ENCODE data around the gene KDM5A.

The KDM5A gene

DNA sequence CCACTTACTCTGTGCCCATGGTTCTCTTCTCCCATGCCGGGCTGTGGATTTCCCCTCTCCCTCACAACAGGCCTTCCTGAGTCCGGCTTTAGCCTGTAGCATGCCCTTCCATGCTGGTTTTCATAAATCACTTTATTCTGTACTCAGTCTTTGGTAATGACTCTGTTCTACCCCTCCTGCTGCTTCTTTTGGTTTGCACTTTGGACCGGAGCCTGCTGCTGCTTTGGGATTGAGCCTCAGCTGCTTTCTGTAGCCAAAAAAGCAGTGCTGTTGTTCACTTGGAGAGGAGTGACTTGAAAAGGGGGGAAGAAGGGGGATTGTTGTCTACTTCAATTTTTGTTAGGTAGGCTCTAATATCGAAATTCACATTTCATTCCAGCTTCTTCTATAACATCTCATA is 118.0 kb downstream of the KDM5A start:
- no peak for DNase-seq

DNA sequence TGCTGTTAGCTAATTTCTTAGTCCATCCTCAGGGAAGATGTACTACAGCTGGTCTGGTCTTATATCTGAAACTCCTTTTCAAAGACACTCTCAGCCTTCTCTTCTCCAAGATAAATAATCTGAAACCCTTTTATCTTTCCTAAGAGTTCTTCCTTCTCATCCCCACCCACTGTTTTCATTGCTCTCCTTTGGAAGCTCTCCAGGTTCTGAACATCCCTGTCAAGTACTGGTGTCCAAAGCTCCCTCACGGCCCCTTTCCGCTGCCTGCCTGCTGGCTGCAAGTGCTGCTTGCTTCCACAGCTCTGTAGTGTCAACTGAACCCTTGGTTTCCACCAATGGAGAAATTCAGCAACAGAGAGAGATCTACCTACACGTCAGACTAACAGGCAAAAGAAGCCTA is 119.9 kb downstream of the KDM5A start:
- DNase-seq, result no peak

DNA sequence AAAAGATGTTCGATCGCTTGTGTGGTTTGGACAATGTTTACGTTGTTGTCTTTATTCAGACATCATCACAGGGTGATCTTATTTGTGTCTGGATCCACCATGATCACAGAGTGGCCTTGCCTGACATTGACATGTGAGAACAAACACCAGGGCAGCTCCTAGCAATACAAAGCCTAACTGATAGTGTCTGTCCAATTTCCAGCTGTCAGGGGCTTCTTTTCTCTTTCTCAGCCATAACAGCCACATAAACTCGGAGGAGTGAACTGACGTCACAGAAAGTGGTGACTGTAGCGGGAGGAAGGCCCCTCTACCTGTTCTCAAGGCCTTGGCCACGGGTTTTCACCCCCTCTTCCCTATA is 120.7 kb downstream of the KDM5A start:
- DNase-seq, result no peak

DNA sequence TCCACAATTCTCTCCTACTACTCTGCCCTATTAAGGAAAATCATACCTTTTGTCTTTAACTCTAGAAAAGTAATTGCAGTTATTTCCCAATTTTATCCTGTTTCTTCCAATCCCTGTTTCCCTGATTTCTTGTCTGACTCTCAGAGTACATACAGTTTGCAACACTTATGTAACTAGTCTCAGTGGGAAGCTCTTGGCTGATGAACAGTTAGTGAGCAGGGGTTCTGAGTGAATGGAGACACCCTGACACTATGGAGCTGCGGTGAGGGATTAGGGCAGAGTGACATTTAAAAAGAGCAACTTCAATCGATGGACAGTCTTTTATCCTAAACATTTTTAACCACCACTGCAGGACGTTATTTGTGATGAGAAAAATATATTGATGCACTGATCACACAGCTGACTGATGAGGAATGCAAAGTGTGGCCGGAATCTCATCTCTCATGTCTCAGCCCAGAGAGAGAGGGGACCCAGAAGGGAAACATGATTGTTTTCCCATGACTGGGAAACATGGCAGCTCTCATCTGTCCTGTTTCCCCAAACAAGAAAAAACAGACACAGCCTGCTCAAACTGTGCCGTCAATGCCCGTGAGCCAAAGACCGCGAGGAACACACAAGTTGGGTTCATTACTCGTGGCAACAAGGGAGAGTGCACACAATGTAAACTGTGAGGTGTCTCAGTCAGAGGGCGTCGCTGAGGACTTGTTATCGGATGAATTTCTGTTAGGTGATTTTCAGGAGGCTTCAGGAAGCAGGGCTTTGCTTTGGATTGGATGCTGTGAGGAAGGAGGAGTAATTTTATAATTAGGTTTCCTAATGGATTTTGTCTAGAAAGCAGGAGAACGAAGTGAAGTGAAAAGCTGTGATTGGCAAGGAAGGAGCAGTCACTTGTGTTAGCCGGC is 121.3 kb downstream of the KDM5A start:
- no peak for DNase-seq

DNA sequence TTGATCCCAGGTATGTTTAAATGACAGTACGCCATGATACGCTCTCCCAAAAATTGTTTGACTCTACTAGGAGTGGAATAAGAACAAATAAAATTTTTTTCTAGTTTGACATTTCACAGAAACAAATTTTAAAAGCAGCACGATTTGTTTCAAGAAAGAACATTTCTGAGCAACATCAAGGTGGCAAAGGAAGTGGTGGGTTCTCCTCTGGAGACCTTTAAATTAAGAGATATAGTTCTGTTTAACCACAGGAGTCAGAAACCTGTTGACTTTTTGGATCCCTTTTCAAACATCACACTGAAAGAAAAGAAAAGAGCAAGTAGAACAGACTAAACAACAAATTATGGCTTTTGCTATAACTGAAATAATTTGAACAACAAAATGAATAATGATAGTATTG is 124.0 kb downstream of the KDM5A start:
- DNase-seq, result no peak

DNA sequence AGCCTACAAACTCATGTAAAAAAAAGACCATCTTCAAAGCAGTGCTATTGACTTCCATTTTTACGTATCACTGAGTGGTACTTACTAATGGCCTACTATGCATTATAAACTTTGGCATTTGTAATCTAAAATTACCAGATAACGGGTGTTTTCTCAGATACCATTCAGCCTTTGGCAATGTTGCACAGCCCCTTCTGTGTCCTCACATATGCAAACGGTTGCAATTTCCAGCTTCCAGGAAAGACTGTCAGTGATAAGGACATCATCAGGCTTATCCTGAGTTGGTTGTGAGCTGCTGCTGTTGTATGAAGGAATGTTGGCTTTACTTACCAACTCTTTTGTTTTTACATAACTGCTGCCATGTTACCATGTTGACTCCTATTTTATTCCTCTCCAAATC is 124.9 kb downstream of the KDM5A start:
- no peak for DNase-seq

DNA sequence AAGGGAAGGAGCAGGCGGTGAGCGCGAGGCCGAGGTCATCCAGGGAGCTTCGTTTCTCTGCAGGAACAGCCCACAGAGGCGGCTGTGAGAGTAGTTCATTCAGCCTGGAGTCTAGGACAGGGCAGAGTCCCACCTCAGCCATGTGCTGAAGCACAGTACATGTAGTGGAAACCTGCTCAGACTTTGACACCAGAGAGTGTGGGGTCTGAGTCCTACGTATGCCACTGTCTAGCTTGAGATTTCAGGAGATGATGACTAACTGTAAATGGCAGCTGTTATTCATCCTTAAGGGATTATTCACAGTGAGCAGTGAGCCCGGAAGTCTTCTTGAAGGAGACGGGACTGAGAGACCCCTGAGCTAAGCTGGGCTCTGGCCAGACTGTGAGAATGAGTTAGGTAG is 125.5 kb downstream of the KDM5A start:
- DNase-seq, result no peak

DNA sequence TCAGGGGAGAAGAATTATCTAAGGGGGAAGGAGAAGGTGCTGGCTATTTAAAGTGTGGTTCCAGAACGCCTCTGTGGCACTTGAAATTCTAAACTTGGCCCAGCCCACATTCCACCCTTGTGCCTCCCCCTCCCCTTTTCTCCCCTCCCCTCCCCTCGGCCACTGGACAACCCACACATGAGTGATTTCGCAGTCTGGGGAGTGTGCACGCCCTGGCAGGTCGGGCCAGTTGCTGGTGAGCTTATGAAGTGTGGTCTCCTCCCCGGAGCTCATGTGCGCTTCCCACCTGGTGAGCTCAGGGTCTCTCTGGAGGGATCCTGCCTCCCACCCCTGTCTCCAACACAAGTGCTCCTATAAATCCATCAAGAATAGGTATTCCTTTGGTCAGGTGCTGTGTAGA is 126.3 kb downstream of the KDM5A start, which contains the start of gene SLC6A13:
TSS of gene SLC6A13 (minus strand) at position 20 of the 400 bp plus-strand sequence. CDS start 2,784 bp downstream, outside the sequence.
- DNase-seq, result no peak

DNA sequence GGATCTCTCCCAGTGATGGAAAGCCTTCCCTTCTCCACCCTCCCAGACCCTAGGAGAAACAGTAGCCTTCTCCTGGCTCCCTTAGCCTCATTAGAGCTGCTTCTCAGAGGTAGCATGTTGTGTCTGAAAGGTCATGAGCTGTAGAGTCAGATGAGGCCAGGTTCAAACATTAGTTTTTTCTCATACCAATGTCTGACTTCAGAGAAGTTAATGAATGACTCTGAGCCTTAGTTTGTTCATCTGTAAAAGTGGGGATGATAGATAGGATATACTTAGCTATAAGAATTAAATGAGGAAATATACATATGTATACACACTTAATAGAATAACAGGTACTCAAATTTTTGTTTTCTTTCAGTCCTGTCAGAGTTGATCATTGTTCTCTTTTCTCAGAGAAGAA is 127.0 kb downstream of the KDM5A start:
- no peak for DNase-seq

DNA sequence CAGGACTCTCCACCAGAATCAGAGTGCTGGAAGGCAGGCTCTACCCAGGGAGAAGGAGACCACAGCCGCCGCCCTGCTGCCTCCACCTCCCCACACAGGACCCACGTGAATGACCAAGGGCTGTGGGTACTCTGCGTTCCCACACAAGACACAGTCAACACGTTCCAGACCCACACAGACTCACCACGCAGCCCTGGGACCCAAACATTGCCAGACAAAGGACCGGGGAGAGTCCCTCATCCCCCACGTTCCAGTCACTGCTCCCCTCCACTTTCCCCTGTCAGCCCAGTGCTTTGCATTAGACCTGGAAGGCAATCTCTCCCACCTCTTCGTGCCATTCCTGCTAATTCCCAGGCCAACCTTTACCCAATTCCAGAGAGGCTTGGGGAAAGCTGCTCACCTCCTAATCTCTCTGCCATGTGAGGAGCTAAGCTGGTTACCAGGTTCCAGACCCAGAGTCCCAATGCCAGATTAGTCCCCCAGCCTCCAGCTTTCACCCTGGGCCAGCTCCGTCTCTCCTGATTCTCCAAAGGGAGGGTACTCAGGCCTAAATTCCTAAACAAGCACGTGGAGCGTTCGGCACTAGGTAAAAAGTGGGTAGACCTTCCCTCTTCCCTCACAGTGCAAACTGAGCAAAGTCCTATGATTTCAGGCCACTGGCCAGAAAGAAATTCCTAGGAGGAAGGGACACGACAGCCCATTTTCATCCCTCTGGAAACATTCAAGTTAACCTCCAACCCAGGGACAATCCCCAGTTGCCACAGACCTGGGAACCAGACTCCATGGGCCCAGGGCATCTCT is 131.4 kb downstream of the KDM5A start:
- no peak for DNase-seq

DNA sequence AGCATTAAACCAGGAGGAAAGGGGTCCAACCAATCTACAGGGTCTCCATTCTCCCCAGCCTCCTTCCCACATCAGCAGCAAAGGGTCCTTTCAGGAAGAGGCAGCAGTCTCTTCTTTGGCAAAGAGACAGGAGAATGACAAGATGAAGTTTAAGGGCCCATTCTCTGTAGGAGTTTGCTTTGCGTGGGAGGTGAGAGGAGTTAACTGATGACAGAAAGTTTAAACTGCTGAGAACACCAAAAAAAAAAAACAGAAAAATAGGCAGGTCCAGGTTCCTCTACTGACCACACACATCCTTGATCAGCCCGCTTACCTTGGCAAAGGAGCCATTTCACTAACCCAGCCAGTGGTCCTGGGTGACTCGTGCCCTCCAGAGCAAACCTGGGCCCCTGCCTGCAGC is 132.2 kb downstream of the KDM5A start:
- DNase-seq, result no peak

DNA sequence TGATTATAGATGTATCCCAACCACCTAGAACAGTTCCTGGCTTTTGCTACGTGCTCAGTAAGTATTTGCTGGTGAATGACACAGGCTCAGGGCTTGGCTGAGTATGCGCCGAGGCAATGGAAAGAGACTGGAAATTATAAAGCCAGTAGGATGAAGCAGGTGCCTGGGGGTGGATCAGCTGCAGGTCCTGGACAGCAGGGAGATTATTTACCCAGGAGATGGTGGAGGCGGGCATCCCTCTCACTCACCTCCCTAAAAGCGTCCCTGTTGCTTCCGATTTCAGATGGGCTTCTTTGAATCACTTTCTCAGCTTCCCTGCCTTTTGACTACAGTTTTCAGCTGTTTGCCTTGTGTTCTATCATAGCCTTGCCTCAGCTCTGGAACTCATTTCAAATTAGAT is 132.9 kb downstream of the KDM5A start:
- DNase-seq, result no peak

DNA sequence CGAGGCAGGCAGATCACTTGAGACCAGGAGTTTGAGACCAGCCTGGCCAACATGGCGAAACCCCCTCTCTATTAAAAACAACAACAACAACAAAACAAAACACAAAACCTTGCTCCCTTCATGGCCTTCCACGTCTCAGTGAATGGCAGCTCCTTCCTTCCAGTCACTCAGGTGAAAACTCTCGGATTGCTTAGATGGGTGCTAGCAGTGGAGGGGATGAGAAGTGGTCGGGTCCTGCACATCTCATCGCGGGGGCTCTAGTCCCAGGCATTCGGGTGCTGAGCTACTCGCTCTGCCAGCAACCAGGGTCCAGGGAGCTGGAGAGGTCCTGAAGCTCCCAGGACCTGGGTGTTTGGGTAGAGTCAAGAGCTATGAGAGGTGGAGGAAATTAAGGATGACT is 134.2 kb downstream of the KDM5A start:
- DNase-seq, result no peak

DNA sequence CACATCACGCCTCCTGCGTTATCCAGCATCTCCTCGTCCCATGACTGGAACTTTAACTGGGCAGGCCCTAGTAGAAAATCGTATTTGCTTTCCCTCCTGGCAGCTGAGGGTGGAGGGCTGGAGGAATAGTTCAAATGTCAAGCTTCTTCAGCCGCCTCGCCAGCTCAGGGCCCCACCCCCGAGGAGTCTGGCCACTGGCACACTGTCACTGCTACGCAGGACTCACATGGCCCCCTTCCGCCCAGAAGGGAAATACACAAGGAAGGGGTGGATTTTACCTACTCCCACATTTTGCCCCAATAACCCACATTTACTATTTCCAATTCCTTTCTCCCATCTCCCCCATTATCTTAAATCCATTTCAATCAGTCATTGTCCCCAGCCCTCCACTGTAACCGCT is 135.1 kb downstream of the KDM5A start:
- DNase-seq, result no peak

DNA sequence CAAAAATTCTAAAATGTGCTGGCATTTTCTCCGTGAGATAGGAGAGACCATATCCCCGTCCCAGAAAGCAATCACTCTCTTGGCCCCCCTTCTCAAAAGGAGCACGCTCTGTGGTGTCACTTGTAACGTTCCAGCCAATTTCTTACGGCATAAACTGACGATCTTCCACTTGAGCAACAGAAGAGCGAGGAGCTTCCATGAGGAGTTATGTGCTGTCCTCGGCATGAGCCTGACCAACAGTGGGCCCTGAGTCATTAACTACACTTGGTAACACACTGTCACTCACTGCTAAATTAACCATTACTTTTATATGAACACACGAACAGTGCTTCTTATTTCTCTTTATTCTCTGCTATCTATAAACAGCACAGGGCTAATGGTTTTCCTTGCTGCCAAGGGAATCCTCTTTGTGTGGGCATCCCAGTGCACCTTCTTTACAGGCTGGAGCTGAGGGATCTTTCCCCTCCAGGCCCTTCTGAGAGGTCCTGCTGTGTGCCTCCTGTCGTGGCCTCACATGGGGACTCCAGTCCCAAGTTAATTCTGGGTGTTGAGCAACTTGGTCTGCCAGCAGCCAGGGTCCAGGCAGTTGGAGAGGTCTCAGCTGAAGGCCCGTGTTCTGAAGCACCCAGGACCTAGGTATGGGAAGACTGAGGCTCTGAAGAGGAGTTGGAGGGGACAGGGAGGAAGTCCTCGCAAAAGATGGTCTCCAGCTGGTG is 135.8 kb downstream of the KDM5A start:
- no peak for DNase-seq

DNA sequence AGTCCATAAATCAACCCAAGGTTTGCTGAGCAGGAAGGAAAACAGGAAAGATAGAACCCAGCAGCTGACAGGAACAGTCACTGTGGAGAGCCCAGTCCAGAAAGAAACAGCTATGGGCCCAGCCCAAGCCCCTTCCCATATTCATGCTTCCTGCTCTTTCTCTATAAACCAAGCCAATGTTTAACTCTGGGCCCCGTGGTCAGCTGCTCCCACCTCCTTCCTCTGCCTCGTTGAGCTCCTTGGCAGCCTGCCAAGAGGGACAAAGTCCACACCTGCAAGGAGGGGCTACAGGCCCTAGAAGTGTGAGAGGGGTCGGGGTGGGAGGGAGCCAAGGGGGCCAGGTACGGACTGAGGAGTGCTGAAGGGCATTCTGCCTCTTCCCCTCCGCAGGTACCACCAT is 136.5 kb downstream of the KDM5A start:
- DNase-seq, result no peak

DNA sequence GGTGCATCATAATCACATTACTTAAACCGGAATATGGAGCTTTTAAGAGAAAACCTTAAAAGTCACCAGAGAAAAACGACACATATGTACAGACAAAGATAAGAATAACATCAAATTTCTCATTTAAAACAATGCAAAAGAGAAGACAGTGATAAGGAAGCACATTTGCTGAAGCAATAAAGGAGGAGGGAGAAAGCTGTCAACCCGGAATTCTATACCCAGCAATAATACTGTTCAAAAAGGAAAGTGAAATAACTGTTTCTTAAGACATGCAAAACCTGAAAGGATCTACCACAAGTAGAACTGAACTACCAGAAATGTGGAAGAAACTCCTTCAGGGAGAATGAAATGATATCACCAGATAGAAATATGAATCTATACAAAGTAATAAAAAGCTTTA is 141.8 kb downstream of the KDM5A start:
- DNase-seq, result no peak

DNA sequence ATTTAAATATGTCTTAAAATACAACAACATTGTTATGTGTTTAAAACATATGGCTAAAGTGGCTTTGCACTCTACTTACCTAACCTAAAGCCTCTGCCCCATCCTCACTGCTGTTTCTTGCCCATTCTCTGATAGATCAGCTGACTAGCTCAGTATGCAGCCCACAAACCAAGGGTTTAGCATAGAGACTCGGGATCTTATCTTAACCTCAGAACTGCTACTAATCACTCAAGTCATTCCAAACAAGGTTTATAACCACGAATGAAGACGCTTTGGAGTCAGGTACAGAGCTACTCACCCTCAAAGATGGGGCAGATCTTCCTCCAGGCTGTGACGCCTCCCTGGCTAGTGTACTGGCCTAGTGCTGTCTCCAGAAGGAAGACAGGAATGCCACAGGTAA is 145.7 kb downstream of the KDM5A start:
- DNase-seq, result no peak

DNA sequence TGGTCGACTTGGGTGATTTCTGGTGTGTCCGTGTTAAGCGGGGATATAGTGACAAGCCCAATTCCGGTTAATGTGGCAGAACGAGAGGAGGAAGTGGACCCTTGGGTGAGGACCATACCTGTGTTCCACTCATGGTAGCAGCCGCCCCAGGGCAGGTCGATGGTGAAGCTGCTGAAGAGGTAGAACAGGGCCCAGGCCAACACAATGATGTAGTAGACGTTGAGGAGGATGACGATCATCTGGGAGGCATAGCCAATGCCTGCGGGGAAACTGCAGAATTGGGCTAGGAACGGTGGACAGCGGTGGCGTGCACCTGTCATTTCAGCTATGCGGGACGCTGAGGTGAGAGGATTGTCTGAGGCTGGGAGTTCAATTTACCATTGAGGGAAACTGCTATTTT is 146.6 kb downstream of the KDM5A start:
- no peak for DNase-seq

DNA sequence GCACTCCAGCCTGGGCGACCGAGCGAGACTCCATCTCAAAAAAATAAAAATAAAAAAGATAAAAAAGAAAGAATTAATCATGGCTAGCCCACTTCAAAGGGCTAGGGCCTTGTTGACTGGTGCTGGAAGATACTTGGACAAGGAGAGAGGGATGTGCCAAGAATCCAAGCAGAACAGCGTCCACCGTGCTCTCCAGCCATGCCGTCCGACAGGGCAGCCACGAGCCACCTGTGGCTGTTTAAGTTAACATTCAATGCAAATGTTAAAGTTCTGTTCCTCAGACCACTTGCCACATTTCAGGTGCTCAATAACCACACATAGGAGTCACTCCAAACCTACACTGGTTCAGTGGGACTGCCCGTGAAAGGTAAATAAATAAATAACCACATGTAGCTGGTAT is 147.9 kb downstream of the KDM5A start:
- DNase-seq, result no peak

DNA sequence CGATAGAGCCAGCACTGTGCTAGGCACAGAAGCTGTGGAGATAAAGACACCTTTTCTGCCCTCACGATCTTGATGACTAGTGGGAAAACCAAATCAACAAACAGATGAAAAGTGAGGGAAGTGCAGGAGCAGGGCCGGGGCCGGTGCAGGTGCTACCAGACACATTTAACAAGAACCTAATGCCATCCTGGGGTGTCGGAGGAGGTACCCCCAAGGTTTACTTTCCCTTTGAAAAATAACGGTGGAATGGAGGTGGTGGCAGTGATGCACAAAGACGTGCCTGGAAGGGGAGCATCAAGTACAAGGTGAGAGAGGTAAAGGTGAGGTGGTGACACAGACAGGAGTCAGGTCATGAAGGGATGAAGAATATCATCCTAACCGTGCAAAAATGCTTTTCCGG is 148.6 kb downstream of the KDM5A start:
- no peak for DNase-seq

DNA sequence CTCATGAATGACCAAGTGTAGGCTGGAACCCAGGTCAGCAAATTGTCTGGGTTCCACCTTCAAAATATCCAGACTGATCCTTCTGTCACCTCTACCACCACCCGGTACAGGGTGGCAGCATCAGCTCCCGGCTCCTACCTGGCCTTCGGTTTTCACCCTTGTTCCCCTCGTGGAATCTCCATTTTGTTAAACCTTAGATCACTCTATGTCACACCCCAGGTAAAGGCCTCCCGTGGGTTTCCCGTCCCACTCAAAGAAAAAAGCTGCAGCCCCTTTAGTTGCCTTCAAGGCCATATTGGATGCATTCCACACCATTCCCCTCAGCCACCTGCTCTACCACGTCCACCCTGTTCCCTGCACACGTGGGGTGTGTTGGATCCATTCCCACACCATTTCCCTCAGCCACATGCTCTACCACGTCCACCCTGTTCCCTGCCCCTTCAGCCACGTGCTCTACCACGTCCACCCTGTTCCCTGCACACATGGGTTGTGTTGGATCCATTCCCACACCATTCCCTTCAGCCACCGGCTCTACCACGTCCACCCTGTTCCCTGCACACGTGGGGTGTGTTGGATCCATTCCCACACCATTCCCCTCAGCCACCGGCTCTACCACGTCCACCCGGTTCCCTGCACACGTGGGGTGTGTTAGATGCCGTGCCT is 150.3 kb downstream of the KDM5A start:
- DNase-seq, result no peak

DNA sequence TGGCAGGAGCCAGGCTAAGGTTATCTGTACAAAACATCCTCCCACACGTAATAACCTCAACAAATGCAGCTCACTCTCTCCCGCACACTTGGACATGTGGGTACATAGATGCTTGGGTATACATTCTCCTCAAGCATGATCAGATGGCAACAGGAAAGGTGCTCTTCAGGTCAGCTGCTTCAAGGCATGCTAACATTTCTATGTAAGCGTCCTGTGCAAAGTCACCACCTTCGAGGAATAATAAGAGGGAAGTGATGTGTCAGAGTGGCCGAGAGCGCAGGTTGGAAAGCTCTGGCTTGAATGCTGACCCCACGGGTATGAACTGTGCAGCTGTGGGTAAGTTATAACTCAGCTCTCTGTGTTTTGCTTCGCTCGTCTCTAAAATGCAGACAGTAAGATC is 151.0 kb downstream of the KDM5A start:
- DNase-seq, result no peak

Data from stimulated activated CD4-positive, alpha-beta T cell treated with anti-CD3 and anti-CD28 coated beads, Interleukin-12 subunit alpha, Interleukin-12 subunit beta, amount 100 ng/mL, for 4 hours (primary cell).